ENCODE measurements around the gene SLC15A1.

SLC15A1 gene

DNA sequence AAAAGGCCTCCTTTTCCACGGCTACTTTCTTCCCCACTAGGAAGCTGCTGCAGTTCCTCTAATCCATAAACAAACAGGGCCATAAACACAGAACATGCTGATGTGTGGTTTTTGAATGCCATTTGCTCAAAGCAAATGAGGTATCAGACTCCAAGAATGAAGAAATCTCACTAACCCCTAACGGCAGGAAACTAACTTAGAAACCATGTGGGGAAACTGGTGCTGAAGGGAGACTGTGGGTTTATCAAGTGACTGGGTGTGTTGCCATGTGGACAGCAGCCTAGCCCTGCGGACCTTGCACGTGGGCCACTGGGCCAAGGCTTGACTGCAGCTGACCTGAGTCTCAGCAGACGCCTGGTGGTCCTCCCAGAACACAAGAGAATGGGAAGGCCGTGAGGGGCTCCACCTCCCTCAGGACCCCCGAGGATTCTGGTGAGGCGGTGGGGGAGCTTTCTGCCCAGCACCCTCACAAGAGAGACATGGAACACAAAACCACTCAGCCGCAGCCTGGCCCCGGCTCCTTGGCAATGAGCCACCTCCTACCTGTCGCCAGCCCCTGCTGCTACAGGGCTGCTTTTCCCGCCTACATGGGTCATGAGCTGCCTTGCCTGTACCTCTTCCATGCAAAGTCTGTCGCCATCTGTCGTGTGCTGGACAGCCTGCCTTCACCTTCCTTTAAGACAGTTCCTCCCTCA, 10.6 kb downstream of the SLC15A1 start (continued):
- TF ChIP-seq ZNF518A (tag by site-specific recombination; conservative IDR thresholded peaks at IDR 0.05; ENCODE audit: low read depth) (no peak), ZIC2 (tag by site-specific recombination; IDR thresholded peaks at IDR 0.05) (peak; percentile 81), KLF16 (tag by site-specific recombination; IDR thresholded peaks at IDR 0.05) (no peak), ZNF768 (tag by site-specific recombination; IDR thresholded peaks at IDR 0.05) (no peak), ZFHX2 (tag by site-specific recombination; conservative IDR thresholded peaks at IDR 0.05) (peak; percentile 39; the same call in 1 of the 2 replicates), SP2 (tag by site-specific recombination; IDR thresholded peaks at IDR 0.05) (no peak), ZNF645 (tag by site-specific recombination; IDR thresholded peaks at IDR 0.05) (no peak), ZBTB7A (tag by site-specific recombination; IDR thresholded peaks at IDR 0.05; ENCODE audit: low read depth) (no peak), ZNF473 (tag by site-specific recombination; IDR thresholded peaks at IDR 0.05) (no peak), SCRT1 (tag by site-specific recombination; IDR thresholded peaks at IDR 0.05; ENCODE audit: borderline replicate concordance) (peak; percentile 56), EGR2 (tag by site-specific recombination; IDR thresholded peaks at IDR 0.05; ENCODE audit: low read depth) (peak; percentile 31; the same call in 1 of the 2 replicates), ZNF133 (tag by site-specific recombination; IDR thresholded peaks at IDR 0.05) (no peak)
- TF ChIP-seq, protein P1, sequence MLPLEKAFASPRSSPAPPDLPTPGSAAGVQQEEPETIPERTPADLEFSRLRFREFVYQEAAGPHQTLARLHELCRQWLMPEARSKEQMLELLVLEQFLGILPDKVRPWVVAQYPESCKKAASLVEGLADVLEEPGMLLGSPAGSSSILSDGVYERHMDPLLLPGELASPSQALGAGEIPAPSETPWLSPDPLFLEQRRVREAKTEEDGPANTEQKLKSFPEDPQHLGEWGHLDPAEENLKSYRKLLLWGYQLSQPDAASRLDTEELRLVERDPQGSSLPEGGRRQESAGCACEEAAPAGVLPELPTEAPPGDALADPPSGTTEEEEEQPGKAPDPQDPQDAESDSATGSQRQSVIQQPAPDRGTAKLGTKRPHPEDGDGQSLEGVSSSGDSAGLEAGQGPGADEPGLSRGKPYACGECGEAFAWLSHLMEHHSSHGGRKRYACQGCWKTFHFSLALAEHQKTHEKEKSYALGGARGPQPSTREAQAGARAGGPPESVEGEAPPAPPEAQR (tag by site-specific recombination; IDR thresholded peaks at IDR 0.05), result no peak

DNA sequence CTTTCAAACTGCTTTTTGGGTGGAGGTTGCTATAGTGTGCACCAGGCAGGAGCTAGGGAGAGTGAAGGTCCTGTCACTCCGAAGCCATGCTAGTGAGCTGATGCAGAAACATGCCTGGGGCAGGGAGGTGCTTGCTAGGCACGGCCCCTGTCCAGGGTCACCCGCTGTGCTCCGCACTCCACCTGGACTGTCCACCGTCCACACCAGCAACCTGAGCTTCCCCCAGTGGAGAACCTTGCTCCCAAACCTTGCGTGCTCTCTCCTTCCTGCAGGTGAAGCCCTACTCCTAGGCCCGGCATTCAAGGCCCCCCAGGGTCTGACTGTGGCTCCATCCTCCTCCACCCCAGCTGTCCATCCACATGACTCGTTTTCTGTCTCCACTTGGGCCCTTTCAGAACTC, 12.3 kb downstream of the SLC15A1 start:
- H3K4me3 ChIP-seq (ENCODE audit: low read depth, low read length), result no peak overlapping the region
- H3K27ac ChIP-seq (ENCODE audit: extremely low read depth, low read depth, low read length), result no peak overlapping the region
- H3K9me3 ChIP-seq (ENCODE audit: control insufficient read depth, insufficient read depth, low read depth, low read length), result no peaks in the 10 kb centered on the region
- no peaks in the 10 kb centered on the region for H3K4me1 ChIP-seq (ENCODE audit: control insufficient read depth, insufficient read depth, low read length)
- POLR2A ChIA-PET, result interaction anchor here (0.5 kb wide), 1 partner anchor 355 kb away, joined by 3 read pairs; no protein-coding TSS in a partner anchor
- CTCF ChIA-PET, result interaction anchor here (0.7 kb wide), 1 partner anchor 24 kb away, joined by 4 read pairs; no protein-coding TSS in a partner anchor
- no peaks in the 10 kb centered on the region for H3K36me3 ChIP-seq (ENCODE audit: control insufficient read depth in 2 of 2, insufficient read depth in 1 of 2, low read length in 2 of 2)
- TF ChIP-seq ZNF660 (tag by site-specific recombination; IDR thresholded peaks at IDR 0.05), result no peak
- TF ChIP-seq BCL11A (tag by site-specific recombination; IDR thresholded peaks at IDR 0.05; ENCODE audit: low read depth), result no peak
- no peak for TF ChIP-seq ELK4 (IDR thresholded peaks at IDR 0.05; ENCODE audit: borderline replicate concordance, low read depth, low read length)
- TF ChIP-seq GLI2 (tag by site-specific recombination; IDR thresholded peaks at IDR 0.05; ENCODE audit: borderline replicate concordance, low read depth), result no peak
- no peak for TF ChIP-seq HIC1 (tag by site-specific recombination; IDR thresholded peaks at IDR 0.05)
- TF ChIP-seq ZNF747 (tag by site-specific recombination; IDR thresholded peaks at IDR 0.05), result no peak
- TF ChIP-seq ZNF830 (tag by site-specific recombination; IDR thresholded peaks at IDR 0.05; ENCODE audit: low read depth), result no peak
- TF ChIP-seq ZNF433 (tag by site-specific recombination; IDR thresholded peaks at IDR 0.05; ENCODE audit: low read depth), result no peak
- TF ChIP-seq ZBTB6 (tag by site-specific recombination; IDR thresholded peaks at IDR 0.05), result no peak

Data from HEK293 (cell line).